Measurements from ENCODE around the gene MAL.

DNA sequence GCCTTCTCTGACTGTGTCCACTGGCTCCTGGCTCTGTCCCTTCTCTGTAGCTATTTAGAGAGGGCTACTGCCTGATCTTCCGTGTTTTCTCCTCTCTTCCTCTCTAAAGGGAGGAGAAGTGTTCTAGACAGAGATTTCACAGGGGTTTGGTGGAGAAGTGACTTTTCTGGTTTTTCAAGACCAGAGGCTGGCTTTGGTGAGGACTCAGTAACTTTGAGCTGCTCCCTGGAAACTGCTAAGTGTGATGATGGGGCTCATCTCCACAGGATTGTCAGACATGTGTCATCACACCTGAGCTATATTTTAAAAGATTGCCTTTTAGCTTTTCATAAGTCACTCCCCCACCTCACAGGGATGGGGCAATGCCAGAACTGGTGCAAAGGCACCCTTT, 6.2 kb downstream of the MAL start:
- no peak for TF ChIP-seq POLR2AphosphoS5 (IDR thresholded peaks at IDR 0.05; ENCODE audit: borderline replicate concordance, low read depth, low read length)
- no peak for TF ChIP-seq EZH2 (IDR thresholded peaks at IDR 0.05)
- no peak for TF ChIP-seq FOXP2 (optimal IDR thresholded peaks at IDR 0.05; ENCODE audit: control extremely low read depth, extremely low read length, insufficient read depth)
